Measurements from ENCODE around the gene TBCC. TPM values are rescaled to one million over a fixed set of nuclear protein-coding genes. Genes with fewer than 3 reads are reported as not detected.
A peak's percentile ranks its signal among the peaks of the same experiment; 100 is the strongest.
"Not testable (repeated sequence)": the region's sequence is repeated elsewhere in the genome, so short reads cannot be mapped to it uniquely, and the experiment has no call there.

The TBCC gene
- total and polyA plus RNA-seq, 7 donors: 13.1 to 41.3 (median 19.1) TPM

DNA sequence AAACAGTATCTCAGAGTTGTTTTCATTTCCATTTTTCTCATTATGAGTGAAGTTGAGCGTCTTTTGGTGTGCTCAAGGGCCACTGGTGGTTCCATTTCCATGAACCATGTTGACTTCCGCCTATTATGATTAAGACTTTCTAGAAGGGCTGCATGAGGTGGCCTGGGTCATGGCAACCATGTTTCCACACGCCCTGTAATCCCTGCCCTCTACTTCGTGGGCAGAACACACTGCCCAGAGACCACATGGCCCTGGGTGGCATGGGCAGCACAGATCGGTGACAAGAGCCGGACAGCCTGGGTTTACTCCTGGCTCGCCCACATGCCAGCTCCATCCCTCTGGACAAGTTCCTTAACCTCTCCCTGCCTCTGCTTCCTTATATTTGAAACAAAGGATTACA is 38.3 kb downstream of the TBCC start:
- H3K9me3 ChIP-seq: peaks cover 8% of the 10 kb centered on the region
- H3K27me3 ChIP-seq (ENCODE audit: insufficient read depth in 3 of 3, low read length in 2 of 3): no peaks in the 10 kb centered on the region
- H3K4me3 ChIP-seq: no peak overlapping the region
- no peak overlapping the region for H3K27ac ChIP-seq
- no peaks in the 10 kb centered on the region for H3K36me3 ChIP-seq (ENCODE audit: insufficient read depth in 1 of 2, low read depth in 1 of 2)
- DNase-seq (no peak), ATAC-seq (no peak)
- peaks cover 7% of the 10 kb centered on the region for H3K4me1 ChIP-seq
- WGBS, 3 donors: 86 to 91% (median 89%) methylated on average over 7 of the region's 7 CpGs
- intact Hi-C loops (cut with DNase I): no loop called here
- TF ChIP-seq, protein P1, sequence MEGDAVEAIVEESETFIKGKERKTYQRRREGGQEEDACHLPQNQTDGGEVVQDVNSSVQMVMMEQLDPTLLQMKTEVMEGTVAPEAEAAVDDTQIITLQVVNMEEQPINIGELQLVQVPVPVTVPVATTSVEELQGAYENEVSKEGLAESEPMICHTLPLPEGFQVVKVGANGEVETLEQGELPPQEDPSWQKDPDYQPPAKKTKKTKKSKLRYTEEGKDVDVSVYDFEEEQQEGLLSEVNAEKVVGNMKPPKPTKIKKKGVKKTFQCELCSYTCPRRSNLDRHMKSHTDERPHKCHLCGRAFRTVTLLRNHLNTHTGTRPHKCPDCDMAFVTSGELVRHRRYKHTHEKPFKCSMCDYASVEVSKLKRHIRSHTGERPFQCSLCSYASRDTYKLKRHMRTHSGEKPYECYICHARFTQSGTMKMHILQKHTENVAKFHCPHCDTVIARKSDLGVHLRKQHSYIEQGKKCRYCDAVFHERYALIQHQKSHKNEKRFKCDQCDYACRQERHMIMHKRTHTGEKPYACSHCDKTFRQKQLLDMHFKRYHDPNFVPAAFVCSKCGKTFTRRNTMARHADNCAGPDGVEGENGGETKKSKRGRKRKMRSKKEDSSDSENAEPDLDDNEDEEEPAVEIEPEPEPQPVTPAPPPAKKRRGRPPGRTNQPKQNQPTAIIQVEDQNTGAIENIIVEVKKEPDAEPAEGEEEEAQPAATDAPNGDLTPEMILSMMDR (IDR thresholded peaks at IDR 0.05): no peak

DNA sequence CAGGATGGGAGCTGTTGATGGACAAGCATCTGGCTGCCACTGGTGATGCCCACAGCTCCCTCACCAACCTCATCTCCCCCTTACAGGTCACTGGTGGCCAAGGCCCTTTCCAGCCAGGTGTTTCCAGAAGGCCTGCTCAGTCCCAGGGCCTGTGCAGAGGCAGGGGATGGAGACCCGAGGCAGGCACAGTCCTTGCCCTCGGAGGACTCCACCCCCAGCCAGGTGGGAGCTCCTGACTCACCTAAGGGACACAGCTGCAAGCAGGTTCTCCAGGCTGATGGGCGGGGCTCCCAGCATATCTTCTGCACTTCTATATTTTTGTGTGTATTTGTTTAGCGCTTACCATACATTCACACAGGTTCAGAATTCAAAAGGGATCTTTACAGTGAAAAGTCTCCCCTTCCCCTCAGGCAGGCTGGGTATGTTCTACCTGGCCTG is 40.9 kb downstream of the TBCC start:
- Histone ChIP-seq H3K36me3 (ENCODE audit: insufficient read depth in 1 of 2, low read depth in 1 of 2) (peaks cover 0 to 6% of the 10 kb centered on the region in 2 donors), H3K4me1 (peaks cover 7% of the 10 kb centered on the region), H3K9me3 (no peaks in the 10 kb centered on the region), H3K27ac (peak overlapping the region; percentile 80), H3K4me3 (peak overlapping the region; percentile 60), H3K27me3 (ENCODE audit: insufficient read depth in 3 of 3, low read length in 2 of 3) (no peaks in the 10 kb centered on the region)
- ATAC-seq (peak in 2 of 4 donors; percentile 4 to 11), DNase-seq (no peak)
- TF ChIP-seq, protein P1 (IDR thresholded peaks at IDR 0.05): no peak
- 86 to 91% (median 91%) methylated on average over 4 of the region's 4 CpGs for WGBS, 3 donors
- intact Hi-C loops (cut with DNase I): no loop called here

DNA sequence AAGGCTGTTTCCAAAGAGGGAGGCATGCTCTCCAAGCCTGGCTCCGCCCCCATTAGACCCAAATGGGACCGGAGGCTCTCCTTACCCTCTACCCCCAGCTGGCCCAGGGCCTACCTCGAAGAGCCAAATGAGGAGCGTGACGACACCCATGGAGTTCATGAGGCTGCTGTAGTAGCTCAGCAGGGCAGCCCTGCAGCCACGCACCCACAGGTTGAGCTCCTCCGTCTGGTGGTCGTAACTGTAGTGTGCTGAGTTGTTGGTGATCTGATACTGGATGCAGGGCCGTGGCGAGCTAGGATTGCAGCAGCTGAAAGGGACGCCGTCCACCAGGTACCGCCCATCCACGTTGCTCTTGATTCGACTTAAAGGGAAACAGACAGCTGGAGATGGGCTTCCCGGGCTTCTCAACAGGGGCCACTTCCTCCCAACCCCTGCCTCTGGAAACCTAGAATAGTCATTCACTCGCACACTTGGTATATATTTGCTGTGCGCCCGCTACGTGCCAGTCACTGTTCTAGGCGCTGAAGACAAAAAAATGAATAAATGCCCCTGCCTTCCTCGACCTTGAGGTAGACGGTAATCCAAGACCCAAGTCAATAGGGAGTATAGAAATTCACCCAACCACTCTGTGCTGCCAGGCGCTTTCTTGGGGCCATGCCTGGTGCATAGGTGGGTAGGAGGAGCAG is 41.5 kb downstream of the TBCC start:
- Histone ChIP-seq H3K4me3 (peak overlapping the region; percentile 60), H3K36me3 (ENCODE audit: insufficient read depth in 1 of 2, low read depth in 1 of 2) (peaks cover 0 to 6% of the 10 kb centered on the region in 2 donors), H3K27me3 (ENCODE audit: insufficient read depth in 3 of 3, low read length in 2 of 3) (no peaks in the 10 kb centered on the region), H3K27ac (peak overlapping the region; percentile 80), H3K9me3 (no peaks in the 10 kb centered on the region), H3K4me1 (peaks cover 7% of the 10 kb centered on the region)
- ATAC-seq (peak; percentile 90 to 95 (median 95)), DNase-seq (peak; percentile 73 to 89)
- intact Hi-C loops (cut with DNase I): no loop called here
- 25 to 31% (median 29%) methylated on average over 24 of the region's 24 CpGs for WGBS, 3 donors
- TF ChIP-seq, protein P1 (IDR thresholded peaks at IDR 0.05): no peak

DNA sequence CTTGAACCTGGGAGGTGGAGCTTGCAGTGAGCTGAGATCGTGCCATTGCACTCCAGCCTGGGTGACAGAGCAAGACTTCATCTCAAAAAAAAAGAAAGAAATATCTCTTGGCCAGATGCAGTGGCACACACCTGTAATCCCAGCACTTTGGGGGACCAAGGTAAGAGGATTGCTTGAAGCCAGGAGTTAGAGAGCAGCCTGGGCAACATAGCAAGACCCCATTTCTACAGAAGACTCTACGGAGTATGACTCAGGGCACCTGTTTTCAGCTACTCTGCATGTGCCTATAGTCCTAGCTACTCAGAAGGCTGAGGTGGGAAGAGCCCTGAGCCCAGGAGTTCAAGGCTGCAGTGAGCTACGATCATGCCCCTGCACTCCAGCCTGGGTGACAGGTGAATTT is 43.1 kb downstream of the TBCC start:
- H3K27ac ChIP-seq: peak overlapping the region; percentile 80
- H3K4me1 ChIP-seq; DNase-seq; H3K27me3 ChIP-seq (ENCODE audit: insufficient read depth in 3 of 3, low read length in 2 of 3); H3K36me3 ChIP-seq (ENCODE audit: insufficient read depth in 1 of 2, low read depth in 1 of 2); ATAC-seq; intact Hi-C loops (cut with DNase I); H3K9me3 ChIP-seq: not testable (repeated sequence)
- WGBS, 3 donors: 91 to 95% (median 94%) methylated on average over 3 of the region's 3 CpGs
- peak overlapping the region; percentile 60 for H3K4me3 ChIP-seq

DNA sequence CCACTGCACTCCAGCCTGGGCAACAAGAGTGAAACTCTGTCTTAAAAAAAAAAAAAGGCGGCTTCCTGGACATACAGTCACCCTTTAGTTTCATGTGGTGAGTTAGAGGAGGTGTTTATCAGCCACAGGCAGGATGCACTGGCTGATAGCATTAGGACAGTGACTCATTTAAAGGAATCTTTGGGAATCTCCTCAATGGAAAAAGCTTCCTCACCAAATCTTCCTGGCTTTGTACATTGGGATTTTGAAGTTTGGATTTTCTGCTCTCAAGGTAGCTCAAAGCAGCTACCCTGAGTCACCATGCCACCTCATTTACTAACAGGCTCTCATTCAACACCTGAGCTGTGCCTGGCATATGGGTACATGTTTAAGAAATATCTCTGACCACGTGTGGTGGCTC is 43.7 kb downstream of the TBCC start:
- Histone ChIP-seq H3K27me3 (ENCODE audit: insufficient read depth in 3 of 3, low read length in 2 of 3) (no peaks in the 10 kb centered on the region), H3K36me3 (ENCODE audit: insufficient read depth in 1 of 2, low read depth in 1 of 2) (peaks cover 0 to 15% of the 10 kb centered on the region in 2 donors), H3K9me3 (no peaks in the 10 kb centered on the region), H3K4me3 (no peak overlapping the region), H3K4me1 (peaks cover 7% of the 10 kb centered on the region), H3K27ac (peak overlapping the region; percentile 32)
- ATAC-seq (no peak), DNase-seq (no peak)
- WGBS, 3 donors: 32 to 90% (median 82%) methylated on average over 2 of the region's 2 CpGs
- TF ChIP-seq, protein P1 (IDR thresholded peaks at IDR 0.05): no peak
- intact Hi-C loops (cut with DNase I): no loop called here
